IMR-90 (cell line): ENCODE measurements around the gene LDLRAD4. TPM values are rescaled to one million over a fixed set of nuclear protein-coding genes. Genes with fewer than 3 reads are reported as not detected.

Experiments
- ATAC-seq: fragments of 200-7000 bp; cut with Tn5 transposase; 2 replicates; pipeline ENCODE4 v1.9.1; 2020; ENCODE audit warnings: low read depth, mild to moderate bottlenecking, moderate library complexity
- BruUV-seq: library from RNA; stranded (reverse); fragments of 400-500 nt; replicated peaks from 2 replicates; lab custom pipeline; 2021; lab: Mats Ljungman, UMichigan
- CTCF ChIA-PET: fragments of 300-600 bp; formaldehyde crosslinking; extraction: SDS; loops from one replicate; lab custom pipeline; 2021; ENCODE audit warnings: antibody characterized with exemption; lab: Yijun Ruan, JAX
- POLR2A ChIA-PET: fragments of 300-600 bp; sonication (Branson Sonifier 250); formaldehyde crosslinking; loops from one replicate; lab custom pipeline; 2022; ENCODE audit warnings: antibody characterized with exemption; ENCODE audit not compliant: unreplicated experiment; lab: Charles Lee
- DNase-seq: peaks from one replicate; pipeline ENCODE4 v3.0.0; 2013
- H2AFZ ChIP-seq: replicated peaks from 2 replicates; pipeline ENCODE3; 2013; ENCODE audit warnings: low read length, mild to moderate bottlenecking; ENCODE audit not compliant: poor library complexity
- H2AK5ac ChIP-seq: 2 replicates; pipeline ENCODE4 v1.6.1; 2013; ENCODE audit warnings: low read depth, low read length, inconsistent platforms
- H2AK9ac ChIP-seq: replicated peaks from 2 replicates; pipeline ENCODE3; 2013; ENCODE audit warnings: mild to moderate bottlenecking, low read depth, low read length, moderate library complexity; ENCODE audit not compliant: poor library complexity
- H2BK120ac ChIP-seq: 2 replicates; pipeline ENCODE4 v1.6.1; 2013; ENCODE audit warnings: low read depth, low read length, inconsistent platforms
- H2BK15ac ChIP-seq: 3 replicates; pipeline ENCODE4 v1.6.1; 2013; ENCODE audit warnings: low read depth, low read length, inconsistent platforms
- H2BK20ac ChIP-seq: 2 replicates; pipeline ENCODE4 v1.6.1; 2013; ENCODE audit warnings: low read depth, mild to moderate bottlenecking, inconsistent platforms, low read length, moderate library complexity
- H2BK5ac ChIP-seq: 2 replicates; pipeline ENCODE4 v1.6.1; 2013; ENCODE audit warnings: mild to moderate bottlenecking, low read depth, low read length, inconsistent platforms; ENCODE audit not compliant: poor library complexity, severe bottlenecking
- H3K14ac ChIP-seq: replicated peaks from 2 replicates; pipeline ENCODE4 v1.6.1; 2013; ENCODE audit warnings: low read depth, low read length, inconsistent platforms
- H3K18ac ChIP-seq: 2 replicates; pipeline ENCODE4 v1.6.1; 2013; ENCODE audit warnings: low read depth, low read length, control low read depth
- H3K23ac ChIP-seq: 2 replicates; pipeline ENCODE4 v1.6.1; 2013; ENCODE audit warnings: low read depth, low read length, inconsistent platforms
- H3K27ac ChIP-seq: 2 replicates; pipeline ENCODE4 v1.5.1; 2013; ENCODE audit warnings: mild to moderate bottlenecking, control low read depth, low read length; ENCODE audit not compliant: insufficient read depth
- H3K27me3 ChIP-seq: 2 replicates; pipeline ENCODE4 v1.6.1; 2013; ENCODE audit warnings: low read length; ENCODE audit not compliant: control insufficient read depth, insufficient read depth
- H3K36me3 ChIP-seq: 2 replicates; pipeline ENCODE4 v1.6.1; 2013; ENCODE audit warnings: low read length, mixed read lengths; ENCODE audit not compliant: control insufficient read depth, insufficient read depth
- H3K4ac ChIP-seq: 2 replicates; pipeline ENCODE4 v1.6.1; 2013; ENCODE audit warnings: low read depth, low read length, inconsistent platforms
- H3K4me1 ChIP-seq: 2 replicates; pipeline ENCODE4 v1.6.1; 2013; ENCODE audit warnings: low read length, mixed read lengths; ENCODE audit not compliant: control insufficient read depth, insufficient read depth
- H3K4me2 ChIP-seq: 2 replicates; pipeline ENCODE4 v1.6.1; 2013; ENCODE audit warnings: low read depth, mild to moderate bottlenecking, control low read depth, low read length, moderate library complexity
- H3K4me3 ChIP-seq: 2 replicates; pipeline ENCODE4 v1.5.1; 2013; ENCODE audit warnings: low read depth, mild to moderate bottlenecking, control low read depth, low read length, moderate library complexity; ENCODE audit not compliant: insufficient read depth
- H3K56ac ChIP-seq: 2 replicates; pipeline ENCODE4 v1.6.1; 2013; ENCODE audit warnings: low read length, inconsistent platforms; ENCODE audit not compliant: insufficient read depth; ENCODE audit errors: extremely low read depth
- H3K79me1 ChIP-seq, 2 experiments: 2 replicates each; pipeline ENCODE4 v1.6.1; 2013; ENCODE audit warnings: low read length in 2 of 2, inconsistent platforms in 1 of 2, low read depth in 1 of 2
- H3K9ac ChIP-seq: 2 replicates; pipeline ENCODE4 v1.6.1; 2013; ENCODE audit warnings: low read depth, low read length, control low read depth
- H3K9me1 ChIP-seq: 2 replicates; pipeline ENCODE4 v1.6.1; 2013; ENCODE audit warnings: low read length, inconsistent platforms; ENCODE audit not compliant: insufficient read depth
- H3K9me3 ChIP-seq: 2 replicates; pipeline ENCODE4 v1.6.1; 2013; ENCODE audit warnings: low read length; ENCODE audit not compliant: control insufficient read depth, insufficient read depth
- H4K20me1 ChIP-seq: 2 replicates; pipeline ENCODE4 v1.6.1; 2013; ENCODE audit warnings: low read length, inconsistent platforms; ENCODE audit not compliant: insufficient read depth
- H4K5ac ChIP-seq: 2 replicates; pipeline ENCODE4 v1.6.1; 2013; ENCODE audit warnings: mild to moderate bottlenecking, low read depth, low read length, control low read depth
- H4K8ac ChIP-seq, 2 experiments: 2 replicates each; pipeline ENCODE4 v1.6.1; 2013; ENCODE audit warnings: low read depth in 2 of 2, low read length in 2 of 2, control low read depth in 1 of 2, inconsistent platforms in 1 of 2
- H4K91ac ChIP-seq: 2 replicates; pipeline ENCODE4 v1.6.1; 2013; ENCODE audit warnings: low read depth, low read length, inconsistent platforms; ENCODE audit not compliant: insufficient read depth
- BHLHE40 ChIP-seq: fragments of 150-350 bp; IDR thresholded peaks from 2 replicates; pipeline ENCODE4 v1.6.1; 2016; ENCODE audit warnings: mild to moderate bottlenecking, low read depth, low read length
- CEBPB ChIP-seq: IDR thresholded peaks from 2 replicates; pipeline ENCODE4 v1.6.1; 2012; ENCODE audit warnings: low read depth, low read length, improper control_type of control experiment
- CHD1 ChIP-seq: IDR thresholded peaks from 2 replicates; pipeline ENCODE4 v1.6.1; 2012; ENCODE audit warnings: low read depth, low read length, improper control_type of control experiment
- CTCF ChIP-seq: conservative IDR thresholded peaks from 2 replicates; pipeline ENCODE4 v1.5.1; 2012; ENCODE audit warnings: mild to moderate bottlenecking, low read depth, low read length, improper control_type of control experiment
- FOS ChIP-seq: fragments of 150-350 bp; IDR thresholded peaks from 2 replicates; pipeline ENCODE4 v1.6.1; 2016; ENCODE audit warnings: low read depth, low read length
- MAFK ChIP-seq: IDR thresholded peaks from 2 replicates; pipeline ENCODE4 v1.6.1; 2012; ENCODE audit warnings: low read depth, low read length, improper control_type of control experiment
- MAZ ChIP-seq: IDR thresholded peaks from 2 replicates; pipeline ENCODE4 v1.6.1; 2012; ENCODE audit warnings: low read depth, mild to moderate bottlenecking, low read length, improper control_type of control experiment, moderate library complexity, borderline replicate concordance
- MXI1 ChIP-seq: IDR thresholded peaks from 2 replicates; pipeline ENCODE4 v1.6.1; 2012; ENCODE audit warnings: low read depth, mild to moderate bottlenecking, low read length, moderate library complexity, borderline replicate concordance
- NFE2L2 ChIP-seq: fragments of 150-350 bp; IDR thresholded peaks from 2 replicates; pipeline ENCODE4 v1.6.1; 2016; ENCODE audit warnings: low read depth, mild to moderate bottlenecking, low read length
- POLR2A ChIP-seq: IDR thresholded peaks from 2 replicates; pipeline ENCODE4 v1.6.1; 2012; ENCODE audit warnings: mild to moderate bottlenecking, low read depth, low read length
- RAD21 ChIP-seq: IDR thresholded peaks from 2 replicates; pipeline ENCODE4 v1.6.1; 2012; ENCODE audit warnings: low read length, improper control_type of control experiment
- RCOR1 ChIP-seq: IDR thresholded peaks from 2 replicates; pipeline ENCODE4 v1.6.1; 2012; ENCODE audit warnings: mild to moderate bottlenecking, low read length, improper control_type of control experiment; ENCODE audit not compliant: insufficient replicate concordance
- RFX5 ChIP-seq: IDR thresholded peaks from 2 replicates; pipeline ENCODE4 v1.8.0; 2012; ENCODE audit warnings: low read depth, mild to moderate bottlenecking, low read length, moderate library complexity
- SMC3 ChIP-seq: fragments of 150-350 bp; IDR thresholded peaks from 2 replicates; pipeline ENCODE4 v1.6.1; 2016; ENCODE audit warnings: low read depth, mild to moderate bottlenecking, antibody characterized with exemption, low read length, moderate library complexity
- USF2 ChIP-seq: fragments of 150-350 bp; IDR thresholded peaks from 2 replicates; pipeline ENCODE4 v1.6.1; 2017; ENCODE audit warnings: mild to moderate bottlenecking, antibody characterized with exemption, low read length, low read depth
- WGBS, 2 experiments: methylation state at CpG; one replicate each; pipeline versions ENCODE4 v1.1.5 to v1.1.7; 2013; ENCODE audit warnings: missing lambda C conversion rate in 2 of 2; ENCODE audit not compliant: insufficient read length in 1 of 2; ENCODE audit errors: extremely low coverage in 2 of 2; 5-methylcytosine and 5-hydroxymethylcytosine counted together
- dilution Hi-C: fragments of 300-500 bp; cut with HindIII; formaldehyde crosslinking; loops from one replicate; pipeline ENCODE4 v1.14.3; 2018; ENCODE audit warnings: low sequenced_read_pairs; ENCODE audit not compliant: unreplicated experiment
- in situ Hi-C: fragments of 300-500 bp; cut with MboI; formaldehyde crosslinking; loops from 3 replicates; pipeline ENCODE4 v1.14.3; 2019; ENCODE audit warnings: low sequenced_read_pairs, inconsistent platforms, mixed read lengths
- intact Hi-C: fragments of 100-400 bp; cut with micrococcal nuclease; formaldehyde crosslinking; loops from 2 replicates; pipeline ENCODE4 v1.10.0; 2022
- polyA plus RNA-seq, 3 experiments: library from polyadenylated mRNA; depleted of rRNA; stranded (reverse); fragments of >200 nt; gene quantifications; 2 replicates each; pipeline ENCODE4 v1.2.3, GENCODE V29; 2012; ENCODE audit warnings: low replicate concordance in 1 of 3
- total RNA-seq: library from RNA; depleted of rRNA; stranded (reverse); fragments of >200 nt; gene quantifications from 2 replicates; pipeline ENCODE4 v1.2.3, GENCODE V29; 2012
- TF ChIP-seq, protein P1 (sequence below): fragments of 150-350 bp; IDR thresholded peaks from 2 replicates; pipeline ENCODE4 v1.6.1; 2016; ENCODE audit warnings: low read depth, mild to moderate bottlenecking, low read length, moderate library complexity, borderline replicate concordance

Gene LDLRAD4
- total and polyA plus RNA-seq, 2 of the 4 experiments (the other 2 are of a cell fraction), result not detected

DNA sequence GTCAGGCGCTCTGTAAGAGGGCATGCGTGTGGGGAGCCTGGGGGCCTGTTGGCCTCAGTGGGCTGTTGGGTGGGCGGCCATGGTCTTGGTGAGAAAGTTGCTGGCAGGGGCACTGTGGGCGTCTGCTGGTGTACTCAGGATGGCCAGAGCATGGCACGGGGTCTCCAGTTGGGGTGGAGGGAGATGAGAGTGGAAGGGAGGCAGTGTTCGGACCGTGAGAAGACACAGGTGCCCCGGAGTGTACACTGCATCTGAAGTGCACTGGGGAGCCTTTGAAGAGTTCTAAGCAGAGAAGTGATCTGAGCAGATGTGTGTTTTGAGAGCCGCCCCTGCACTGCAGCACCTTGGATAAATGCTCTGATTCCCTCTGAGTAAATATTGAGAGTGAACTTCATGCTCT lies 150.8 kb downstream of the LDLRAD4 start:
- Histone ChIP-seq H3K36me3 (no peaks in the 10 kb centered on the region), H2BK20ac (no peak overlapping the region), H2AK9ac (no peak overlapping the region), H3K9me3 (no peaks in the 10 kb centered on the region), H3K9ac (no peak overlapping the region), H3K79me1 (no peaks in the 10 kb centered on the region), H2BK15ac (no peak overlapping the region), H4K91ac (no peak overlapping the region), H2BK120ac (no peak overlapping the region), H3K14ac (no peak overlapping the region), H3K4me3 (no peak overlapping the region), H3K4me1 (no peaks in the 10 kb centered on the region), H3K4ac (no peak overlapping the region), H3K27ac (no peak overlapping the region), H3K18ac (no peak overlapping the region), H4K8ac (no peak overlapping the region), H3K4me2 (no peak overlapping the region), H3K9me1 (no peaks in the 10 kb centered on the region), H2AFZ (no peak overlapping the region), H3K27me3 (peaks cover 2% of the 10 kb centered on the region; the same call in 1 of the 2 replicates), H4K20me1 (no peaks in the 10 kb centered on the region), H3K23ac (no peak overlapping the region), H3K56ac (no peak overlapping the region), H2AK5ac (no peak overlapping the region), H4K5ac (no peak overlapping the region), H2BK5ac (no peak overlapping the region)
- no TSS peak for BruUV-seq
- WGBS, 2 experiments, result 82% methylated on average over 4 of the region's 9 CpGs; no CpG with 5 or more reads in 1 of the 2 experiments
- ChIA-PET CTCF (no interaction called here), POLR2A (no interaction called here)
- in situ Hi-C loops, result no loop called here
- intact Hi-C loops, result no loop called here
- no peak for ATAC-seq
- dilution Hi-C loops, result no loop called here
- DNase-seq, result no peak
- TF ChIP-seq MAFK, result no peak
- TF ChIP-seq RAD21, result no peak
- TF ChIP-seq MAZ, result no peak
- no peak for TF ChIP-seq FOS
- TF ChIP-seq USF2, result no peak
- TF ChIP-seq NFE2L2, result no peak
- TF ChIP-seq CHD1, result no peak
- TF ChIP-seq SMC3, result no peak
- TF ChIP-seq POLR2A, result no peak
- TF ChIP-seq RFX5, result no peak
- no peak for TF ChIP-seq RCOR1
- TF ChIP-seq CEBPB, result no peak
- TF ChIP-seq, protein P1, sequence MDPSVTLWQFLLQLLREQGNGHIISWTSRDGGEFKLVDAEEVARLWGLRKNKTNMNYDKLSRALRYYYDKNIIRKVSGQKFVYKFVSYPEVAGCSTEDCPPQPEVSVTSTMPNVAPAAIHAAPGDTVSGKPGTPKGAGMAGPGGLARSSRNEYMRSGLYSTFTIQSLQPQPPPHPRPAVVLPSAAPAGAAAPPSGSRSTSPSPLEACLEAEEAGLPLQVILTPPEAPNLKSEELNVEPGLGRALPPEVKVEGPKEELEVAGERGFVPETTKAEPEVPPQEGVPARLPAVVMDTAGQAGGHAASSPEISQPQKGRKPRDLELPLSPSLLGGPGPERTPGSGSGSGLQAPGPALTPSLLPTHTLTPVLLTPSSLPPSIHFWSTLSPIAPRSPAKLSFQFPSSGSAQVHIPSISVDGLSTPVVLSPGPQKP, result no peak
- TF ChIP-seq MXI1, result no peak
- no peak for TF ChIP-seq CTCF
- no peak for TF ChIP-seq BHLHE40
